HEK293 (cell line): ENCODE measurements around the gene HHEX.

Experiments
- CTCF ChIA-PET: fragments of 350-600 bp; formaldehyde crosslinking; extraction: SDS; loops from one replicate; lab custom pipeline; 2021; ENCODE audit warnings: antibody characterized with exemption; lab: Yijun Ruan, JAX
- POLR2A ChIA-PET: fragments of 300-600 bp; formaldehyde crosslinking; extraction: SDS; loops from one replicate; lab custom pipeline; 2020; ENCODE audit warnings: antibody characterized with exemption, inconsistent platforms; lab: Yijun Ruan, JAX
- H3K27ac ChIP-seq: fragments of 200-500 bp; sonication (Bioruptor generic); 2 replicates; pipeline ENCODE4 v1.5.1; 2014; ENCODE audit warnings: low read depth, low read length, control low read depth, inconsistent platforms; ENCODE audit errors: extremely low read depth
- H3K36me3 ChIP-seq, 2 experiments: fragments of 200-500 bp in 1 of 2; sonication (Bioruptor generic) in 1 of 2; 1 replicate in 1 of 2; 2 replicates in 1 of 2; pipeline ENCODE4 v1.5.1; 2014 to 2017; ENCODE audit warnings: inconsistent platforms in 2 of 2, low read length in 2 of 2; ENCODE audit not compliant: control insufficient read depth in 2 of 2, insufficient read depth in 1 of 2
- H3K4me1 ChIP-seq: fragments of 200-500 bp; sonication (Bioruptor generic); 2 replicates; pipeline ENCODE4 v1.5.1; 2014; ENCODE audit warnings: mild to moderate bottlenecking, low read length, inconsistent platforms; ENCODE audit not compliant: control insufficient read depth, insufficient read depth
- H3K4me3 ChIP-seq: 2 replicates; pipeline ENCODE4 v1.5.1; 2011; ENCODE audit warnings: low read depth, mild to moderate bottlenecking, control low read depth, low read length, moderate library complexity
- H3K9me3 ChIP-seq: fragments of 200-500 bp; sonication (Bioruptor generic); 2 replicates; pipeline ENCODE4 v1.5.1; 2014; ENCODE audit warnings: low read depth, low read length, inconsistent platforms; ENCODE audit not compliant: control insufficient read depth, insufficient read depth
- KLF7 ChIP-seq: fragments of 450-650 bp; formaldehyde crosslinking; IDR thresholded peaks from 2 replicates; pipeline ENCODE4 v1.5.1; 2016; ENCODE audit warnings: missing biosample characterization, missing genetic modification characterization, borderline replicate concordance
- KLF8 ChIP-seq: fragments of 450-650 bp; formaldehyde crosslinking; IDR thresholded peaks from 2 replicates; pipeline ENCODE4 v1.5.1; 2016; ENCODE audit warnings: missing biosample characterization, missing genetic modification characterization
- PRDM1 ChIP-seq: fragments of 450-650 bp; formaldehyde crosslinking; IDR thresholded peaks from 2 replicates; pipeline ENCODE4; 2016; ENCODE audit warnings: missing biosample characterization, missing genetic modification characterization
- PRDM6 ChIP-seq: fragments of 450-650 bp; formaldehyde crosslinking; IDR thresholded peaks from 2 replicates; pipeline ENCODE4 v1.5.1; 2017; ENCODE audit warnings: missing biosample characterization, missing genetic modification characterization
- SP3 ChIP-seq: fragments of 450-650 bp; formaldehyde crosslinking; IDR thresholded peaks from 2 replicates; pipeline ENCODE4 v1.5.1; 2016; ENCODE audit warnings: missing biosample characterization, missing genetic modification characterization
- TCF7L2 ChIP-seq: IDR thresholded peaks from 2 replicates; pipeline ENCODE4 v1.6.1; 2011; ENCODE audit warnings: low read depth, mild to moderate bottlenecking, inconsistent platforms, low read length, moderate library complexity, borderline replicate concordance
- ZBTB26 ChIP-seq: fragments of 450-650 bp; formaldehyde crosslinking; optimal IDR thresholded peaks from 2 replicates; pipeline ENCODE3; 2016; ENCODE audit warnings: missing biosample characterization, mild to moderate bottlenecking, missing genetic modification characterization
- ZBTB49 ChIP-seq: fragments of 450-650 bp; formaldehyde crosslinking; IDR thresholded peaks from 2 replicates; pipeline ENCODE4 v1.5.1; 2016; ENCODE audit warnings: missing biosample characterization, missing genetic modification characterization, low read depth
- ZFP37 ChIP-seq: fragments of 450-650 bp; formaldehyde crosslinking; IDR thresholded peaks from 2 replicates; pipeline ENCODE4 v1.5.1; 2016; ENCODE audit warnings: missing biosample characterization, missing genetic modification characterization
- ZIC2 ChIP-seq: fragments of 450-650 bp; formaldehyde crosslinking; IDR thresholded peaks from 2 replicates; pipeline ENCODE4 v1.5.1; 2016; ENCODE audit warnings: missing biosample characterization, missing genetic modification characterization
- ZNF10 ChIP-seq: fragments of 450-650 bp; formaldehyde crosslinking; IDR thresholded peaks from 2 replicates; pipeline ENCODE4 v1.5.1; 2017; ENCODE audit warnings: missing biosample characterization, missing genetic modification characterization
- ZNF155 ChIP-seq: fragments of 450-650 bp; formaldehyde crosslinking; IDR thresholded peaks from 2 replicates; pipeline ENCODE4 v1.5.1; 2016; ENCODE audit warnings: missing biosample characterization, missing genetic modification characterization
- ZNF19 ChIP-seq: fragments of 450-650 bp; formaldehyde crosslinking; IDR thresholded peaks from 2 replicates; pipeline ENCODE4; 2016; ENCODE audit warnings: missing biosample characterization, missing genetic modification characterization, low read depth
- ZNF2 ChIP-seq: fragments of 450-650 bp; formaldehyde crosslinking; IDR thresholded peaks from 2 replicates; pipeline ENCODE4 v1.5.1; 2016; ENCODE audit warnings: missing biosample characterization, missing genetic modification characterization
- ZNF239 ChIP-seq: fragments of 450-650 bp; formaldehyde crosslinking; IDR thresholded peaks from 2 replicates; pipeline ENCODE4 v1.5.1; 2016; ENCODE audit warnings: missing biosample characterization, missing genetic modification characterization
- ZNF324 ChIP-seq: fragments of 450-650 bp; formaldehyde crosslinking; IDR thresholded peaks from 2 replicates; pipeline ENCODE4 v1.5.1; 2016; ENCODE audit warnings: missing biosample characterization, missing genetic modification characterization
- ZNF341 ChIP-seq: fragments of 450-650 bp; formaldehyde crosslinking; IDR thresholded peaks from 2 replicates; pipeline ENCODE4; 2016; ENCODE audit warnings: low read depth, missing biosample characterization, missing genetic modification characterization
- ZNF350 ChIP-seq: fragments of 450-650 bp; formaldehyde crosslinking; IDR thresholded peaks from 2 replicates; pipeline ENCODE4 v1.5.0; 2017; ENCODE audit warnings: missing biosample characterization, mild to moderate bottlenecking, missing genetic modification characterization
- ZNF354C ChIP-seq: fragments of 450-650 bp; formaldehyde crosslinking; IDR thresholded peaks from 2 replicates; pipeline ENCODE4 v1.5.1; 2016; ENCODE audit warnings: missing biosample characterization, missing genetic modification characterization, low read depth, borderline replicate concordance
- ZNF416 ChIP-seq: fragments of 450-650 bp; formaldehyde crosslinking; IDR thresholded peaks from 2 replicates; pipeline ENCODE4 v1.5.1; 2016; ENCODE audit warnings: missing biosample characterization, missing genetic modification characterization
- ZNF501 ChIP-seq: fragments of 450-650 bp; formaldehyde crosslinking; IDR thresholded peaks from 2 replicates; pipeline ENCODE4 v1.5.1; 2016; ENCODE audit warnings: missing biosample characterization, missing genetic modification characterization
- ZNF548 ChIP-seq: fragments of 450-650 bp; formaldehyde crosslinking; IDR thresholded peaks from 2 replicates; pipeline ENCODE4 v1.5.1; 2016; ENCODE audit warnings: missing biosample characterization, missing genetic modification characterization
- ZNF560 ChIP-seq: fragments of 450-650 bp; formaldehyde crosslinking; IDR thresholded peaks from 2 replicates; pipeline ENCODE4 v1.5.1; 2017; ENCODE audit warnings: missing biosample characterization, missing genetic modification characterization, borderline replicate concordance
- ZNF701 ChIP-seq: fragments of 450-650 bp; formaldehyde crosslinking; IDR thresholded peaks from 2 replicates; pipeline ENCODE4 v1.5.1; 2016; ENCODE audit warnings: missing biosample characterization, missing genetic modification characterization
- ZNF747 ChIP-seq: fragments of 450-650 bp; formaldehyde crosslinking; IDR thresholded peaks from 2 replicates; pipeline ENCODE4 v1.5.1; 2016; ENCODE audit warnings: missing biosample characterization, missing genetic modification characterization
- ZNF785 ChIP-seq: fragments of 450-650 bp; formaldehyde crosslinking; IDR thresholded peaks from 2 replicates; pipeline ENCODE4 v1.5.1; 2016; ENCODE audit warnings: missing biosample characterization, missing genetic modification characterization
- ZNF791 ChIP-seq: fragments of 450-650 bp; formaldehyde crosslinking; IDR thresholded peaks from 2 replicates; pipeline ENCODE4 v1.5.1; 2016; ENCODE audit warnings: missing biosample characterization, missing genetic modification characterization
- ZNF830 ChIP-seq: fragments of 450-650 bp; IDR thresholded peaks from 2 replicates; pipeline ENCODE4 v1.5.0; 2018; ENCODE audit warnings: missing biosample characterization, missing genetic modification characterization, low read depth, mild to moderate bottlenecking, moderate library complexity

Gene HHEX

GRCh38 chr10:92696606-92697383, 7.0 kb downstream of the HHEX start:
- Histone ChIP-seq H3K36me3 (peaks cover 0 to 15% of the 10 kb centered on the region in 2 experiments; a peak in 1 of 3 replicates), H3K4me3 (no peak overlapping the region), H3K27ac (no peak overlapping the region), H3K9me3 (no peaks in the 10 kb centered on the region), H3K4me1 (peaks cover 6% of the 10 kb centered on the region)
- TF ChIP-seq ZNF155 (tag by site-specific recombination): no peak
- TF ChIP-seq ZNF19 (tag by site-specific recombination): no peak
- no peak for TF ChIP-seq ZNF416
- TF ChIP-seq ZNF354C: no peak
- no peak for TF ChIP-seq ZNF501 (tag by site-specific recombination)
- no peak for TF ChIP-seq ZNF548
- TF ChIP-seq SP3 (tag by site-specific recombination): no peak
- no peak for TF ChIP-seq ZNF341
- TF ChIP-seq ZNF785 (tag by site-specific recombination): no peak
- TF ChIP-seq ZNF350 (tag by site-specific recombination): no peak
- no peak for TF ChIP-seq PRDM6 (tag by site-specific recombination)
- no peak for TF ChIP-seq KLF7 (tag by site-specific recombination)
- no peak for TF ChIP-seq ZNF830 (tag by site-specific recombination)
- TF ChIP-seq TCF7L2: no peak
- no peak for TF ChIP-seq ZNF239
- no peak for TF ChIP-seq ZBTB49 (tag by site-specific recombination)
- no peak for TF ChIP-seq ZNF560
- POLR2A ChIA-PET: no interaction called here
- CTCF ChIA-PET: no interaction called here

GRCh38 chr10:92697663-92698511, 8.1 kb downstream of the HHEX start:
- Histone ChIP-seq H3K36me3 (peaks cover 0 to 15% of the 10 kb centered on the region in 2 experiments; a peak in 1 of 3 replicates), H3K9me3 (no peaks in the 10 kb centered on the region), H3K27ac (no peak overlapping the region), H3K4me1 (peaks cover 4% of the 10 kb centered on the region), H3K4me3 (no peak overlapping the region)
- ChIA-PET POLR2A (interaction anchor here (3.0 kb wide), 1 partner anchor 8 kb away, joined by 17 read pairs; the partner anchor contains the start of gene HHEX), CTCF (no interaction called here)
- TF ChIP-seq ZNF10 (tag by site-specific recombination): no peak
- TF ChIP-seq ZNF791 (tag by site-specific recombination): no peak
- no peak for TF ChIP-seq ZFP37 (tag by site-specific recombination)
- peak; percentile 75 for TF ChIP-seq PRDM6 (tag by site-specific recombination)
- TF ChIP-seq ZNF324 (tag by site-specific recombination): no peak
- no peak for TF ChIP-seq ZNF354C
- TF ChIP-seq ZIC2 (tag by site-specific recombination): no peak
- no peak for TF ChIP-seq ZNF747 (tag by site-specific recombination)
- no peak for TF ChIP-seq ZNF701
- TF ChIP-seq ZNF2: no peak
- TF ChIP-seq PRDM1 (tag by site-specific recombination): peak; percentile 95
- no peak for TF ChIP-seq ZBTB26 (tag by site-specific recombination)
- no peak for TF ChIP-seq KLF8 (tag by site-specific recombination)
